OCI-LY3 (cell line): Measurements from ENCODE around the gene SYDE1.

Experiments used
- H2AFZ ChIP-seq: fragments of 200-600, 300-600 bp; shearing (Covaris generic); 2 replicates; pipeline ENCODE4 v1.6.0; 2014; ENCODE audit warnings: antibody characterized with exemption, low read depth, low read length
- H3K27ac ChIP-seq: fragments of 200-600, 300-600 bp; sonication (generic); 2 replicates; pipeline ENCODE4 v1.5.1; 2014; ENCODE audit warnings: mild to moderate bottlenecking, low read length, moderate library complexity, mixed read lengths
- H3K27me3 ChIP-seq: fragments of 200-600, 300-600 bp; sonication (generic); 2 replicates; pipeline ENCODE4 v1.6.1; 2014; ENCODE audit warnings: low read depth, low read length, mixed read lengths
- H3K36me3 ChIP-seq: fragments of 200-600, 300-600 bp; sonication (generic); replicated peaks from 2 replicates; pipeline ENCODE3; 2014; ENCODE audit warnings: low read depth, low read length, mixed read lengths
- H3K4me1 ChIP-seq: fragments of 300-600, 200-600 bp; sonication (generic); 2 replicates; pipeline ENCODE4 v1.6.1; 2014; ENCODE audit warnings: low read length, mixed read lengths
- H3K4me2 ChIP-seq: fragments of 200-600, 300-600 bp; sonication (generic); 2 replicates; pipeline ENCODE4 v1.6.1; 2014; ENCODE audit warnings: low read length, mixed read lengths
- H3K4me3 ChIP-seq: fragments of 300-600, 200-600 bp; sonication (generic); 2 replicates; pipeline ENCODE4 v1.5.1; 2014; ENCODE audit warnings: antibody characterized with exemption, mild to moderate bottlenecking, low read length, moderate library complexity
- H3K79me2 ChIP-seq: fragments of 300-600, 200-600 bp; shearing (Covaris generic); 2 replicates; pipeline ENCODE4 v1.6.1; 2014; ENCODE audit warnings: mild to moderate bottlenecking, low read length, mixed read lengths
- H3K9ac ChIP-seq: fragments of 300-600, 200-600 bp; shearing (Covaris generic); 2 replicates; pipeline ENCODE4 v1.6.0; 2014; ENCODE audit warnings: mild to moderate bottlenecking, low read length, moderate library complexity
- H3K9me3 ChIP-seq: fragments of 200-600, 300-600 bp; shearing (Covaris generic); 2 replicates; pipeline ENCODE4 v1.6.1; 2014; ENCODE audit warnings: low read length, mixed read lengths; ENCODE audit not compliant: insufficient read depth
- H4K20me1 ChIP-seq: fragments of 200-600, 300-600 bp; sonication (generic); 2 replicates; pipeline ENCODE4 v1.6.1; 2016; ENCODE audit warnings: low read length, mixed read lengths; ENCODE audit not compliant: insufficient read depth
- EZH2phosphoT487 ChIP-seq: fragments of 200-600 bp; shearing (Covaris generic); IDR thresholded peaks from 2 replicates; pipeline ENCODE4 v1.6.1; 2018; ENCODE audit warnings: antibody characterized with exemption, mixed run types, low read depth
- TF ChIP-seq, protein P1 (sequence below): fragments of 200-600, 300-600 bp; sonication (generic); IDR thresholded peaks from 2 replicates; pipeline ENCODE4 v1.5.1; 2014; ENCODE audit warnings: antibody characterized with exemption, low read length, low read depth

Gene SYDE1

DNA sequence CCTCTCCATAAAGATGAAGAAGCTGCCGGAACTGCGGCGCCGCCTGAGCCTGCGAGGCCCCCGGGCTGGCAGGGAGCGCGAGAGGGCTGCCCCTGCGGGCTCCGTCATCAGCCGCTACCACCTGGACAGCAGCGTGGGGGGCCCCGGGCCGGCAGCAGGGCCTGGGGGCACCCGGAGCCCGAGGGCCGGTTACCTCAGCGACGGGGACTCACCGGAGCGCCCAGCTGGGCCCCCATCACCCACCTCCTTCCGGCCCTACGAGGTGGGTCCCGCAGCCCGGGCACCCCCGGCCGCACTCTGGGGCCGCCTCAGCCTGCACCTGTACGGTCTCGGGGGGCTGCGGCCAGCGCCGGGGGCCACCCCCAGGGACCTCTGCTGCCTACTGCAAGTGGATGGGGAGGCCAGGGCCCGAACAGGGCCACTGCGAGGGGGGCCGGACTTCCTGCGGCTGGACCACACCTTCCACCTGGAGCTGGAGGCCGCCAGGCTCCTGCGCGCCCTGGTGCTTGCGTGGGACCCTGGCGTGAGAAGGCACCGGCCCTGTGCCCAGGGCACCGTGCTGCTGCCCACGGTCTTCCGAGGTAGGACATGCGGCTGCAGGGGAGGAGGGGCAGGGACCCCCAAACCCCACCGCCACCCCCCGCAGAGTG lies 2.7 kb downstream of the SYDE1 start:
- no peaks in the 10 kb centered on the region for H3K79me2 ChIP-seq
- no peaks in the 10 kb centered on the region for H3K4me1 ChIP-seq
- no peak overlapping the region for H3K27ac ChIP-seq
- no peak overlapping the region for H3K4me3 ChIP-seq
- no peaks in the 10 kb centered on the region for H3K27me3 ChIP-seq
- H3K36me3 ChIP-seq = peaks cover 9% of the 10 kb centered on the region
- no peak overlapping the region for H3K9ac ChIP-seq
- H3K4me2 ChIP-seq = no peak overlapping the region
- no peaks in the 10 kb centered on the region for H3K9me3 ChIP-seq
- H4K20me1 ChIP-seq = no peaks in the 10 kb centered on the region
- H2AFZ ChIP-seq = no peak overlapping the region
- TF ChIP-seq, protein P1, sequence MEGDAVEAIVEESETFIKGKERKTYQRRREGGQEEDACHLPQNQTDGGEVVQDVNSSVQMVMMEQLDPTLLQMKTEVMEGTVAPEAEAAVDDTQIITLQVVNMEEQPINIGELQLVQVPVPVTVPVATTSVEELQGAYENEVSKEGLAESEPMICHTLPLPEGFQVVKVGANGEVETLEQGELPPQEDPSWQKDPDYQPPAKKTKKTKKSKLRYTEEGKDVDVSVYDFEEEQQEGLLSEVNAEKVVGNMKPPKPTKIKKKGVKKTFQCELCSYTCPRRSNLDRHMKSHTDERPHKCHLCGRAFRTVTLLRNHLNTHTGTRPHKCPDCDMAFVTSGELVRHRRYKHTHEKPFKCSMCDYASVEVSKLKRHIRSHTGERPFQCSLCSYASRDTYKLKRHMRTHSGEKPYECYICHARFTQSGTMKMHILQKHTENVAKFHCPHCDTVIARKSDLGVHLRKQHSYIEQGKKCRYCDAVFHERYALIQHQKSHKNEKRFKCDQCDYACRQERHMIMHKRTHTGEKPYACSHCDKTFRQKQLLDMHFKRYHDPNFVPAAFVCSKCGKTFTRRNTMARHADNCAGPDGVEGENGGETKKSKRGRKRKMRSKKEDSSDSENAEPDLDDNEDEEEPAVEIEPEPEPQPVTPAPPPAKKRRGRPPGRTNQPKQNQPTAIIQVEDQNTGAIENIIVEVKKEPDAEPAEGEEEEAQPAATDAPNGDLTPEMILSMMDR = no peak
- TF ChIP-seq EZH2phosphoT487 = no peak

DNA sequence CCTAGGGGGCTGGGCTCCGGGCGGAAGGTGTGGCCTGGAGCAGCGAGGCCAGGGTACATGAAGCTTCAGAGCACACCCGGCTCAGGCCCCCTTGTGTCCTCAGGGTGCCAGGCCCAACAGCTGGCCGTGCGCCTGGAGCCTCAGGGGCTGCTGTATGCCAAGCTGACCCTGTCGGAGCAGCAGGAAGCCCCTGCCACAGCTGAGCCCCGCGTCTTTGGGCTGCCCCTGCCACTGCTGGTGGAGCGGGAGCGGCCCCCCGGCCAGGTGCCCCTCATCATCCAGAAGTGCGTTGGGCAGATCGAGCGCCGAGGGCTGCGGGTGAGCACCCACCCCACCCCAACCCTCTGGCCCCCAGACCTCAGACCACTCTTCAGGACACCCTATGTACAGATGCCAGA lies 3.2 kb downstream of the SYDE1 start:
- TF ChIP-seq, protein P1 = no peak
- no peak for TF ChIP-seq EZH2phosphoT487
- Histone ChIP-seq H3K4me2 (no peak overlapping the region), H3K4me1 (no peaks in the 10 kb centered on the region), H3K9me3 (no peaks in the 10 kb centered on the region), H2AFZ (no peak overlapping the region), H3K4me3 (no peak overlapping the region), H4K20me1 (no peaks in the 10 kb centered on the region), H3K27ac (no peak overlapping the region), H3K27me3 (no peaks in the 10 kb centered on the region), H3K36me3 (peaks cover 9% of the 10 kb centered on the region), H3K79me2 (no peaks in the 10 kb centered on the region), H3K9ac (no peak overlapping the region)

DNA sequence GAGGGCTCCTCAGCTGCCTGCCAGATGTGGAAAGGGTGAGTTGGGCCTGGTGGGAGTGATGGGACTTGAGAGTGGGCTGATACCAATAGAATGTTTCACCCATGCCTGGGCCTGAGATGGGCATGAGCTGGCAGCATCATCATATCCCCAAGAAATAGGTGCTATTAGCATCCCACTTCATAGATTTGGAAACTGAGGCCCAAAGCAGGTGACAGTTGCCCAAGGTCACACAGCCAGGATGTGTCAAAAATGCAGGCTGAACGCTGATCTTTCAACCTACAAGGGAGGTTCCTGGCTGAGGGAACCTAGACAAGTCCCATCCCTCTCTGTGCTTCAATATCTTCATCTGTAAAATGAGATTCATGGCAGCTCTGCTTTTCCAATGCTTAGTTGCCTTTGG lies 4.6 kb downstream of the SYDE1 start:
- no peaks in the 10 kb centered on the region for H4K20me1 ChIP-seq
- no peak for TF ChIP-seq EZH2phosphoT487
- no peak overlapping the region for H3K9ac ChIP-seq
- no peaks in the 10 kb centered on the region for H3K27me3 ChIP-seq
- H3K27ac ChIP-seq = no peak overlapping the region
- no peaks in the 10 kb centered on the region for H3K4me1 ChIP-seq
- no peak overlapping the region for H2AFZ ChIP-seq
- H3K36me3 ChIP-seq = peaks cover 17% of the 10 kb centered on the region
- H3K4me3 ChIP-seq = no peak overlapping the region
- H3K4me2 ChIP-seq = no peak overlapping the region
- H3K79me2 ChIP-seq = no peaks in the 10 kb centered on the region
- H3K9me3 ChIP-seq = no peaks in the 10 kb centered on the region

DNA sequence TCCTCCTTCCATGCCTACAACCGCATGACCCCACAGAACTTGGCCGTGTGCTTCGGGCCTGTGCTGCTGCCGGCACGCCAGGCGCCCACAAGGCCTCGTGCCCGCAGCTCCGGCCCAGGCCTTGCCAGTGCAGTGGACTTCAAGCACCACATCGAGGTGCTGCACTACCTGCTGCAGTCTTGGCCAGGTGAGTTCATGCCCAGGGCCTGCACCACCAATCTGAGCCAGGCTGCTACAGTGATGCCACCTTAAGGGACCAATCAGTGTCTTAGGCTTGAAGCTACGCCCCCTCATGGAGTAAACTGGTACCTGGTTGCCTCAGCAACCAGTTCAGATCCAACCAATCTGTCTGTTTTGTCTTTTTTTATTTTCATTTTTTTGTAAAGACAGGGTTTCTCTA lies 5.2 kb downstream of the SYDE1 start:
- no peak overlapping the region for H3K4me3 ChIP-seq
- H3K9me3 ChIP-seq = no peaks in the 10 kb centered on the region
- H3K4me1 ChIP-seq = no peaks in the 10 kb centered on the region
- no peak overlapping the region for H3K27ac ChIP-seq
- no peaks in the 10 kb centered on the region for H4K20me1 ChIP-seq
- TF ChIP-seq, protein P1 = peak; percentile 24
- no peak for TF ChIP-seq EZH2phosphoT487
- H2AFZ ChIP-seq = no peak overlapping the region
- H3K4me2 ChIP-seq = no peak overlapping the region
- H3K36me3 ChIP-seq = peaks cover 21% of the 10 kb centered on the region
- H3K9ac ChIP-seq = no peak overlapping the region
- H3K79me2 ChIP-seq = no peaks in the 10 kb centered on the region
- H3K27me3 ChIP-seq = no peaks in the 10 kb centered on the region
